ENCODE data around the gene PDK4. TPM values are rescaled to one million over a fixed set of nuclear protein-coding genes. Genes with fewer than 3 reads are reported as not detected.
A peak's percentile ranks its signal among the peaks of the same experiment; 100 is the strongest.

PDK4 gene
- total RNA-seq, 4 donors from 2014 or later, result 134 to 510 (median 273) TPM

DNA sequence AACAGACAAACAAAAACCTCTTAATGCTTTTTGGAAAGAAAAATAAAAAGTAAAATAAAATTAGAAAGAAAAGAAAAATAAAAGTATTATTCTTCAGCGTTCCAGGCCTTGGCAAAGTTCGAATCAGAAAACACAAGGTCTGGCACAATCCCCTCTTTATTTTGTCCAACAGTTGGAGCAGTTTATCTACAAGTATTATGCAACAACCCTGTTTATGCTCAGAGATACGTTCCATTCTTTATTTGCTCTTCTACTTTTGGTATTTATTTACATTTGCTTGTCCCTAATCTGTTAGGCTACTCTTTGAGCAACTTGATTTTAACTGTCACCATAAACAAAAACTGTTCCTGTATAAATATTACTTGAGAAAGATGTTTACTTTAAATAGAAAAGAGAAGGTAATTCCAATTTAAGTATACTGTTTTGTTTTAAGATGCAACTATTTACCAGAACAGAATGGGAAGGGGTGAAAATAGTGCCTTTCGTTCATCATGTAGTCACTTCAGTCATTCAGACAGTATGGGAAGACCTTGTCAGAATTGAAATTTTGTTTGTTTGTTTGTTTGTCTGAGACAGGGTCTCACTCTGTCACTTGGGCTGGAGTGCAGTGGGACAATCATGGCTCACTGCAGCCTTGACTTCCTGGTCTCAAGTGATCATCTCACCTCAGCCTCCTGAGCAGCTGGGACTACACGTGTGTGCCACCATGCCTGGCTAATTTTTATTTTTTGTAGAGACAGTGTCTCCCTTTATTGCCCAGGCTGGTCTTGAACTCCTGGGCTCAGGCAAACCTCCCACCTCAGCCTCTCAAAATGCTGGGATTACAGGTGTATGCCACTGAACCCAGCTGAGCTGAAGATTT lies 5.7 kb downstream of the PDK4 start:
- Histone ChIP-seq H3K4me1 (peaks cover 0 to 47% (median 4%) of the 10 kb centered on the region in 4 donors), H3K36me3 (peaks cover 0 to 81% (median 41%) of the 10 kb centered on the region in 4 donors), H3K27ac (peak overlapping the region; percentile 95 to 96 (median 96)), H3K9me3 (no peaks in the 10 kb centered on the region), H3K27me3 (no peaks in the 10 kb centered on the region), H3K4me3 (peak overlapping the region; percentile 19 to 75 (median 46))
- intact Hi-C loops (cut with DNase I; ENCODE audit: low total_unique reads) (loop anchor here (10.0 kb wide), 1 partner anchor 94 kb away; no protein-coding TSS in a partner anchor), in situ Hi-C loops (cut with MboI; ENCODE audit: low pct_ligation_motif_present in 1 of 4, low pct_unique_long_range_greater_than_20kb in 1 of 4, low sequenced_read_pairs in 3 of 4) (no loop called here)
- WGBS, 2 donors (ENCODE audit: low coverage in 1 of 2), result 33 to 45% methylated on average over 4 to 5 of the region's 5 CpGs
- no peak for DNase-seq
- TF ChIP-seq POLR2AphosphoS5 (IDR thresholded peaks at IDR 0.05) (peak; percentile 11 to 71 (median 38)), EP300 (IDR thresholded peaks at IDR 0.05; ENCODE audit: low read depth) (no peak), POLR2A (IDR thresholded peaks at IDR 0.05) (peak; percentile 14)

DNA sequence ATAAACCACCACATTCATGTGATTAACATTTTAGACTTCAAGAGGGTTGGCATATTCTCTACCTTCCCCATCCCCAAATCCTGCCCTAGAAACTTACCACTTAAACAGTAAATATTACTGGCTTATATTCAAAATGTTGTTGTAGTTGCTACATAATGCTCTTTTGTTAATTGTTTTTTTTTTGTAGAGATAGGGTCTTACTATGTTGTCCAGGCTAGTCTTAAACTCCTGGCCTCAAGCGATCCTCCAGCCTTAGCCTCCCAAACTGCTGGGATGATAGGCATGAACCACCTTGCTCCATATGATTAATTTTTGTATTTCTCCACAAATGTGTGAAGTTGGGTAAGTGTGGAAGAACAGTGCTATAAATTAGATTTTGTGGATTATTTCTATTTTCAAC lies 6.5 kb downstream of the PDK4 start:
- TF ChIP-seq, protein P1, sequence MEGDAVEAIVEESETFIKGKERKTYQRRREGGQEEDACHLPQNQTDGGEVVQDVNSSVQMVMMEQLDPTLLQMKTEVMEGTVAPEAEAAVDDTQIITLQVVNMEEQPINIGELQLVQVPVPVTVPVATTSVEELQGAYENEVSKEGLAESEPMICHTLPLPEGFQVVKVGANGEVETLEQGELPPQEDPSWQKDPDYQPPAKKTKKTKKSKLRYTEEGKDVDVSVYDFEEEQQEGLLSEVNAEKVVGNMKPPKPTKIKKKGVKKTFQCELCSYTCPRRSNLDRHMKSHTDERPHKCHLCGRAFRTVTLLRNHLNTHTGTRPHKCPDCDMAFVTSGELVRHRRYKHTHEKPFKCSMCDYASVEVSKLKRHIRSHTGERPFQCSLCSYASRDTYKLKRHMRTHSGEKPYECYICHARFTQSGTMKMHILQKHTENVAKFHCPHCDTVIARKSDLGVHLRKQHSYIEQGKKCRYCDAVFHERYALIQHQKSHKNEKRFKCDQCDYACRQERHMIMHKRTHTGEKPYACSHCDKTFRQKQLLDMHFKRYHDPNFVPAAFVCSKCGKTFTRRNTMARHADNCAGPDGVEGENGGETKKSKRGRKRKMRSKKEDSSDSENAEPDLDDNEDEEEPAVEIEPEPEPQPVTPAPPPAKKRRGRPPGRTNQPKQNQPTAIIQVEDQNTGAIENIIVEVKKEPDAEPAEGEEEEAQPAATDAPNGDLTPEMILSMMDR (IDR thresholded peaks at IDR 0.05), result no peak
- TF ChIP-seq POLR2A (IDR thresholded peaks at IDR 0.05) (no peak), EP300 (IDR thresholded peaks at IDR 0.05; ENCODE audit: low read depth) (no peak), POLR2AphosphoS5 (IDR thresholded peaks at IDR 0.05) (peak in 2 of 3 donors; percentile 20 to 49)
- no peaks in the 10 kb centered on the region for H3K27me3 ChIP-seq
- H3K9me3 ChIP-seq, result no peaks in the 10 kb centered on the region
- 93 to 100% methylated on average over 1 of the region's 1 CpG for WGBS, 2 donors (ENCODE audit: low coverage in 1 of 2)
- intact Hi-C loops (cut with DNase I; ENCODE audit: low total_unique reads) (loop anchor here (10.0 kb wide), 1 partner anchor 95 kb away; no protein-coding TSS in a partner anchor), in situ Hi-C loops (cut with MboI; ENCODE audit: low pct_ligation_motif_present in 1 of 4, low pct_unique_long_range_greater_than_20kb in 1 of 4, low sequenced_read_pairs in 3 of 4) (no loop called here)
- H3K36me3 ChIP-seq, result peaks cover 0 to 88% (median 44%) of the 10 kb centered on the region in 4 donors
- H3K27ac ChIP-seq, result peak overlapping the region; percentile 95 to 96 (median 96)
- H3K4me1 ChIP-seq, result peaks cover 0 to 47% (median 4%) of the 10 kb centered on the region in 4 donors
- peak overlapping the region in 1 of 4 donors; percentile 75 for H3K4me3 ChIP-seq
- DNase-seq, result no peak

DNA sequence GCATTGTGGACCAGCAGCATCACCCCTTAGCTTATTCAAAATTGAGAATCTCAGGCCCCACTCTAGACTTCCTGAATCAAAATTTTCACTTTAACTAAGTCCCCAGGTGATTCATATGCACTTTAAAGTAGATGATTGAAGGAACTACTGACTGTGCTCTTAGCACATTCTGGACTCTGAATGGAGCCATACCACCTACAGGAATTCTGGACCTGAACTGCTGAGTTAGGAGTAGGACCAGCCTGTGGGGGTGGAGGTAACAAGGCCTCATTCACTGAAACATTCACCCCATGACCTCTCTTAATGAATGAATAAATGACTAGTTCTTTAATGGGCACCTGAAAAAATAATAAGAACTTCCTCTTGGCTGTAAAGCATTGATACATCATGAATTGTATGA lies 7.3 kb downstream of the PDK4 start:
- Histone ChIP-seq H3K27ac (peak overlapping the region; percentile 95 to 96 (median 96)), H3K4me3 (peak overlapping the region in 2 of 4 donors; percentile 3 to 75)
- intact Hi-C loops (cut with DNase I; ENCODE audit: low total_unique reads), result no loop called here

DNA sequence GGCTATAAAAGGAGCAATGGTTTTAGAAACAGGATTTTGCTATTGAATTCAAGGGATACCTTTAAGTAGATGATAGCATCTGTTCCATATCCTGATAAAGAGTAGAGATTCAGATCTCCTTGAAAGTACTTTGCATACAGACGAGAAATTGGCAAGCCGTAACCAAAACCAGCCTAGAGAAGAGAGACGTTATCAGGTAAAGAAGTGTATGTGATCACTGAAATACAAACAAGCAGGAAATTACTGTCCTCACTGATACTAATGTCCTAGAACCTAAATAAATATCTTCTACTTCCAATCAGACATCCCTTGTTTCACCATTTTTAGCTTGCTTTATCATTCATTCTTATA lies 9.4 kb downstream of the PDK4 start:
- Histone ChIP-seq H3K27me3 (no peaks in the 10 kb centered on the region), H3K9me3 (no peaks in the 10 kb centered on the region), H3K27ac (peak overlapping the region; percentile 4 to 95 (median 20)), H3K4me1 (peaks cover 0 to 47% (median 4%) of the 10 kb centered on the region in 4 donors), H3K4me3 (no peak overlapping the region), H3K36me3 (peaks cover 0 to 72% (median 35%) of the 10 kb centered on the region in 4 donors)
- intact Hi-C loops (cut with DNase I; ENCODE audit: low total_unique reads), result no loop called here
- TF ChIP-seq POLR2AphosphoS5 (IDR thresholded peaks at IDR 0.05), result peak in 1 of 3 donors; percentile 6
- TF ChIP-seq EP300 (IDR thresholded peaks at IDR 0.05; ENCODE audit: low read depth), result no peak
- no peak for DNase-seq
- 87 to 96% methylated on average over 3 of the region's 3 CpGs for WGBS, 2 donors (ENCODE audit: low coverage in 1 of 2)
- in situ Hi-C loops (cut with MboI; ENCODE audit: low pct_ligation_motif_present in 1 of 4, low pct_unique_long_range_greater_than_20kb in 1 of 4, low sequenced_read_pairs in 3 of 4), result no loop called here

More for the DNA sequence above, 7.3 kb downstream of the PDK4 start:
- no peak for DNase-seq
- H3K9me3 ChIP-seq, result no peaks in the 10 kb centered on the region
- peaks cover 0 to 90% (median 44%) of the 10 kb centered on the region in 4 donors for H3K36me3 ChIP-seq
- in situ Hi-C loops (cut with MboI; ENCODE audit: low pct_ligation_motif_present in 1 of 4, low pct_unique_long_range_greater_than_20kb in 1 of 4, low sequenced_read_pairs in 3 of 4), result no loop called here
- H3K4me1 ChIP-seq, result peaks cover 0 to 47% (median 4%) of the 10 kb centered on the region in 4 donors
- TF ChIP-seq EP300 (IDR thresholded peaks at IDR 0.05; ENCODE audit: low read depth) (no peak), POLR2AphosphoS5 (IDR thresholded peaks at IDR 0.05) (peak in 2 of 3 donors; percentile 45 to 76)
- no peaks in the 10 kb centered on the region for H3K27me3 ChIP-seq

DNA sequence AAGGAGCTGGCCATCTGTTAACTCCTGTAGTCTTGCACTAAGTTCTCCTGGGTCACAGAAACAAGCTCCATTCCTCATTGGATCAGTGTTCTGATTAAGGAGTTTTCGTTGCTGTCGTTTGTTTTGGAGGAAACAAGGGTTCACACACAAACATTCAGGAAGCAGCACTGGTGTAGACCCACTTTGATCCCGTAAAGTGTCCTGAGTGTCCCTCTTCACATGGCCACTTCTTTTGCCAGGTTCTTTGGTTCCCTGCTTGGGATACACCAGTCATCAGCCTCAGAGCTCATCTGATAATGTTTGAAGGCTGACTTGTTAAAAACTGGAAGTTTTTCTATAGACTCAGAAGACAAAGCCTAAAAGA lies 10.9 kb downstream of the PDK4 start:
- peaks cover 0 to 59% (median 28%) of the 10 kb centered on the region in 4 donors for H3K36me3 ChIP-seq
- peaks cover 0 to 32% (median 2%) of the 10 kb centered on the region in 4 donors for H3K4me1 ChIP-seq
- WGBS, 2 donors (ENCODE audit: low coverage in 1 of 2), result 80 to 85% methylated on average over 1 to 3 of the region's 3 CpGs
- no peaks in the 10 kb centered on the region for H3K9me3 ChIP-seq
- intact Hi-C loops (cut with DNase I; ENCODE audit: low total_unique reads) (no loop called here), in situ Hi-C loops (cut with MboI; ENCODE audit: low pct_ligation_motif_present in 1 of 4, low pct_unique_long_range_greater_than_20kb in 1 of 4, low sequenced_read_pairs in 3 of 4) (no loop called here)
- peak overlapping the region in 3 of 4 donors; percentile 0 to 95 (median 19) for H3K27ac ChIP-seq
- H3K4me3 ChIP-seq, result no peak overlapping the region
- H3K27me3 ChIP-seq, result no peaks in the 10 kb centered on the region
- TF ChIP-seq EP300 (IDR thresholded peaks at IDR 0.05; ENCODE audit: low read depth) (no peak), POLR2AphosphoS5 (IDR thresholded peaks at IDR 0.05) (no peak), POLR2A (IDR thresholded peaks at IDR 0.05) (no peak)
- TF ChIP-seq, protein P1 (IDR thresholded peaks at IDR 0.05), result no peak
- no peak for DNase-seq

Data from transverse colon (tissue), 4 donors.